PC-9 (cell line): Measurements from ENCODE around the gene CACNA2D1. TPM values are rescaled to one million over a fixed set of nuclear protein-coding genes. Genes with fewer than 3 reads are reported as not detected.

Experiments
- BruUV-seq: library from RNA; stranded (reverse); fragments of 400-500 nt; replicated peaks from 2 replicates; lab custom pipeline; 2021; lab: Mats Ljungman, UMichigan
- CTCF ChIA-PET: fragments of 300-600 bp; sonication (Branson Sonifier 250); formaldehyde crosslinking; loops from one replicate; lab custom pipeline; 2022; ENCODE audit warnings: antibody characterized with exemption; lab: Charles Lee
- POLR2A ChIA-PET: fragments of 300-600 bp; sonication (Branson Sonifier 250); formaldehyde crosslinking; loops from one replicate; lab custom pipeline; 2022; ENCODE audit warnings: antibody characterized with exemption; ENCODE audit not compliant: unreplicated experiment; lab: Charles Lee
- DNase-seq, 2 experiments: peaks; one replicate each; pipeline versions ENCODE4 v3.0.0 to v3.0.0-alpha.2; 2015 to 2022; ENCODE audit warnings: mixed read lengths in 1 of 2
- H2AFZ ChIP-seq: fragments of 200-600 bp; sonication (generic); 2 replicates; pipeline ENCODE4 v1.8.1; 2017; ENCODE audit warnings: antibody characterized with exemption
- H3F3A ChIP-seq: fragments of 200-600 bp; sonication (generic); 2 replicates; pipeline ENCODE4 v1.8.1; 2017; ENCODE audit warnings: antibody characterized with exemption, mild to moderate bottlenecking, low read depth; ENCODE audit not compliant: insufficient read depth
- H3K27ac ChIP-seq: fragments of 200-600 bp; sonication (generic); 2 replicates; pipeline ENCODE4 v1.6.1; 2016; ENCODE audit warnings: mixed run types
- H3K27me3 ChIP-seq: fragments of 200-600 bp; sonication (generic); 2 replicates; pipeline ENCODE4 v1.6.1; 2016; ENCODE audit warnings: low read depth, mixed run types; ENCODE audit not compliant: insufficient read depth
- H3K36me3 ChIP-seq: fragments of 200-600 bp; sonication (generic); 2 replicates; pipeline ENCODE4 v1.6.1; 2016; ENCODE audit warnings: low read depth, mixed run types
- H3K4me1 ChIP-seq: fragments of 200-600 bp; sonication (generic); replicated peaks from 2 replicates; pipeline ENCODE4 v1.6.1; 2016; ENCODE audit warnings: mixed run types; ENCODE audit not compliant: insufficient read depth
- H3K4me2 ChIP-seq: fragments of 200-600 bp; sonication (generic); 2 replicates; pipeline ENCODE4 v1.6.1; 2017; ENCODE audit warnings: mixed run types
- H3K4me3 ChIP-seq: fragments of 200-600 bp; sonication (generic); 2 replicates; pipeline ENCODE4 v1.6.1; 2016; ENCODE audit warnings: mixed run types
- H3K79me2 ChIP-seq: fragments of 200-600 bp; sonication (generic); 2 replicates; pipeline ENCODE4 v1.6.1; 2017; ENCODE audit warnings: low read depth, mixed run types
- H3K9me2 ChIP-seq: fragments of 200-600 bp; sonication (generic); 2 replicates; pipeline ENCODE4 v1.8.1; 2017; ENCODE audit warnings: mild to moderate bottlenecking; ENCODE audit not compliant: insufficient read depth
- H3K9me3 ChIP-seq: fragments of 200-600 bp; sonication (generic); 2 replicates; pipeline ENCODE4 v1.8.1; 2016; ENCODE audit warnings: low read depth; ENCODE audit not compliant: insufficient read depth
- H4K20me1 ChIP-seq: fragments of 200-600 bp; sonication (generic); 2 replicates; pipeline ENCODE4 v1.8.1; 2017; ENCODE audit not compliant: insufficient read depth
- EZH2 ChIP-seq: fragments of 200-600 bp; sonication (generic); IDR thresholded peaks from 2 replicates; pipeline ENCODE4 v1.8.0; 2017; ENCODE audit warnings: antibody characterized with exemption, low read depth
- intact Hi-C: fragments of 100-400 bp; cut with micrococcal nuclease; formaldehyde crosslinking; loops from one replicate; pipeline ENCODE4 v1.10.0; 2022; ENCODE audit not compliant: unreplicated experiment
- total RNA-seq: library from RNA; stranded (reverse); gene quantifications from 2 replicates; pipeline ENCODE4 v1.2.3, GENCODE V29; 2021
- TF ChIP-seq, protein P1 (sequence below): fragments of 200-600 bp; sonication (generic); conservative IDR thresholded peaks from 2 replicates; pipeline ENCODE4 v1.6.1; 2017; ENCODE audit warnings: mixed run types, antibody characterized with exemption, mild to moderate bottlenecking, moderate library complexity

CACNA2D1 gene
- total RNA-seq, 1 experiment from 2014 or later: 3.2 TPM

DNA sequence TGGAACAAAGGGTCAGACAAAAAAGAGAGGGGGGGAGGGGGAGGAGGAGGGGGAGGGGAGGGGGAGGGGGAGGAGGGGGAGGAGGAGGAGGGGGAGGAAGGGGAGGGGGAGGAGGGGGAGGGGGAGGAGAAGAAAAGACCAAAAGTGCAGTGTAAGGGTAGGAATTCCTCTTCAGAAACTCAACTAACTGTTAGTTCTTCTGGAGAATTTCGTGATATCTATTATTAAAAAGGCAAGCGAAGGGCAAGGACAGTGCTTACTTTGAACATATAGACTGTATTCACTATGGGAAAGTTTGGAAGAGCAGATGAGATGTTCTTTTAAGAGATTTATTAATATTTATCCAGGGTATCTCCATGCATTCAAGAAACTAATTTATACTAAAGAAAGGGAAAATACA lies 258.1 kb downstream of the CACNA2D1 start:
- H3K4me1 ChIP-seq: no peaks in the 10 kb centered on the region

DNA sequence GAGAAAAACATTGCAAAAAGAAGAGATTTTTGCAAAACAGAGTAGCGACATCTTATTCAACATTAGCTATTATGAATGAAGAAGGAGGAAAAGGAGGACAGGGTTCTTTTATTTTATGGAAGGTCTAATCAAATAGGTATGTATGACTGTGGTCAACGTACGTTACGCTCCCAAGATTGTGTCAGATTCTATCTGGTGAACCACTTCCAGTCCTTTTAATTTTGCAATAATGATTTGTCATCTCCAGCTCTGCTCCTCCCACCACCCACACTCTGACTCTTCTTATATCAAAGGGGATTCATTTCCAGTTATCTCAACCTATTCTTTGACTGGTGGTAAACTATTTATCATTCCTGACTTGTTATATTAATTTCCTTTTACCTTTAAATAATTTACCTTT lies 259.9 kb downstream of the CACNA2D1 start:
- no peak overlapping the region for H3K4me3 ChIP-seq
- no peaks in the 10 kb centered on the region for H4K20me1 ChIP-seq
- no peaks in the 10 kb centered on the region for H3K4me1 ChIP-seq
- H3F3A ChIP-seq: no peaks in the 10 kb centered on the region
- H3K79me2 ChIP-seq: no peaks in the 10 kb centered on the region
- H3K27ac ChIP-seq: no peak overlapping the region
- intact Hi-C loops: no loop called here
- H3K9me3 ChIP-seq: no peaks in the 10 kb centered on the region
- H3K9me2 ChIP-seq: peaks cover 5% of the 10 kb centered on the region; the same call in 1 of the 2 replicates
- no peak for DNase-seq
- POLR2A ChIA-PET: no interaction called here
- H3K4me2 ChIP-seq: no peak overlapping the region
- CTCF ChIA-PET: no interaction called here
- no peaks in the 10 kb centered on the region for H3K36me3 ChIP-seq
- no peaks in the 10 kb centered on the region for H3K27me3 ChIP-seq
- TF ChIP-seq EZH2: no peak
- no peak overlapping the region for H2AFZ ChIP-seq
- no TSS peak for BruUV-seq

More for the DNA sequence above, 258.1 kb downstream of the CACNA2D1 start:
- no peak for TF ChIP-seq EZH2
- TF ChIP-seq, protein P1, sequence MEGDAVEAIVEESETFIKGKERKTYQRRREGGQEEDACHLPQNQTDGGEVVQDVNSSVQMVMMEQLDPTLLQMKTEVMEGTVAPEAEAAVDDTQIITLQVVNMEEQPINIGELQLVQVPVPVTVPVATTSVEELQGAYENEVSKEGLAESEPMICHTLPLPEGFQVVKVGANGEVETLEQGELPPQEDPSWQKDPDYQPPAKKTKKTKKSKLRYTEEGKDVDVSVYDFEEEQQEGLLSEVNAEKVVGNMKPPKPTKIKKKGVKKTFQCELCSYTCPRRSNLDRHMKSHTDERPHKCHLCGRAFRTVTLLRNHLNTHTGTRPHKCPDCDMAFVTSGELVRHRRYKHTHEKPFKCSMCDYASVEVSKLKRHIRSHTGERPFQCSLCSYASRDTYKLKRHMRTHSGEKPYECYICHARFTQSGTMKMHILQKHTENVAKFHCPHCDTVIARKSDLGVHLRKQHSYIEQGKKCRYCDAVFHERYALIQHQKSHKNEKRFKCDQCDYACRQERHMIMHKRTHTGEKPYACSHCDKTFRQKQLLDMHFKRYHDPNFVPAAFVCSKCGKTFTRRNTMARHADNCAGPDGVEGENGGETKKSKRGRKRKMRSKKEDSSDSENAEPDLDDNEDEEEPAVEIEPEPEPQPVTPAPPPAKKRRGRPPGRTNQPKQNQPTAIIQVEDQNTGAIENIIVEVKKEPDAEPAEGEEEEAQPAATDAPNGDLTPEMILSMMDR: no peak
- CTCF ChIA-PET: no interaction called here
- Histone ChIP-seq H3F3A (no peaks in the 10 kb centered on the region), H3K4me3 (no peak overlapping the region), H2AFZ (no peak overlapping the region), H3K27me3 (no peaks in the 10 kb centered on the region), H3K36me3 (no peaks in the 10 kb centered on the region), H3K9me3 (no peaks in the 10 kb centered on the region), H3K9me2 (no peaks in the 10 kb centered on the region), H4K20me1 (no peaks in the 10 kb centered on the region), H3K4me2 (no peak overlapping the region), H3K27ac (no peak overlapping the region), H3K79me2 (no peaks in the 10 kb centered on the region)
- BruUV-seq: no TSS peak
- intact Hi-C loops: no loop called here
- DNase-seq: no peak
- POLR2A ChIA-PET: no interaction called here

DNA sequence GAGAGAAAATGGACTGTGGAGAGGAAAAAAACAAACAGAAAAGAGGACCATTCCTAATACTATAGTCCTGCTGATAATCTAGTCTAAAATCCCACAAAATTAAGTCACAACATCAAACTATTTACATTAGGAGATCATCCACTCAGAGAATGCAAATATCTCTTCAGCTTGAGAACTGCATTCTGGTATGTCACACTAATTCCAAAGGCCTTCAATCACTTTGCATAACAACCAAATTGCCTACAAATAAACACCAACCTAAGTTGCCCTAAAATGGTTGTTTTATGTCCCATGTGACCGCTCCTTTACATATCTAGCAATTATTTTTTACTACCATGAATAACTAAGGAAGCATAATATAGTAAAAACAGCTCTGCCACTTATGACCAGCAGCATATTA lies 264.3 kb downstream of the CACNA2D1 start:
- H3K9me2 ChIP-seq: peaks cover 5% of the 10 kb centered on the region; the same call in 1 of the 2 replicates
- intact Hi-C loops: no loop called here
- CTCF ChIA-PET: no interaction called here
- no peaks in the 10 kb centered on the region for H3F3A ChIP-seq
- no peak overlapping the region for H3K4me3 ChIP-seq
- no peak overlapping the region for H3K27ac ChIP-seq
- no peak for DNase-seq
- no peaks in the 10 kb centered on the region for H3K27me3 ChIP-seq
- no peak overlapping the region for H2AFZ ChIP-seq
- H3K9me3 ChIP-seq: no peaks in the 10 kb centered on the region
- BruUV-seq: no TSS peak
- H3K79me2 ChIP-seq: no peaks in the 10 kb centered on the region
- TF ChIP-seq, protein P1: no peak
- TF ChIP-seq EZH2: no peak
- no peaks in the 10 kb centered on the region for H3K4me1 ChIP-seq
- H3K36me3 ChIP-seq: no peaks in the 10 kb centered on the region
- POLR2A ChIA-PET: no interaction called here
- H4K20me1 ChIP-seq: no peaks in the 10 kb centered on the region
- H3K4me2 ChIP-seq: no peak overlapping the region

DNA sequence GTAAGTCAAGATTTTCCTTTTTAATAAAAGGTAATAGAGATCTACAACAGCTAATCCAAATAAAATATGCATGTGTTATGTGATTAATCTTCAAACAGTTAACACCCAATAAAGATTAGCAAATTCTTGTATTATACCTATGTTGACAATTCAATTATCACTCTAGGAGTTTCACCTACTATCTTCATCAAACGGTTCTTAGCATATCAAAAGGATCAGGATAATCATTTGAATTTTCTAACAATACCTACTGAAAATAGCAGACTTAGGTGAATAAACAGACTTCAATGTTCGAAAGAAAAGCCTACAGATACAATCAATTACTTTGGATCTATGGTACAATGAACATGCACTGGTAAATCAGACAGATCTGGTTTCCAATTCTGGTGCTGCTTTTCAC lies 268.3 kb downstream of the CACNA2D1 start:
- Histone ChIP-seq H3K4me2 (no peak overlapping the region), H3K27me3 (no peaks in the 10 kb centered on the region), H4K20me1 (no peaks in the 10 kb centered on the region), H2AFZ (no peak overlapping the region), H3K9me3 (no peaks in the 10 kb centered on the region), H3K36me3 (no peaks in the 10 kb centered on the region), H3F3A (no peaks in the 10 kb centered on the region), H3K4me1 (no peaks in the 10 kb centered on the region), H3K4me3 (no peak overlapping the region), H3K27ac (no peak overlapping the region), H3K9me2 (peaks cover 5% of the 10 kb centered on the region; the same call in 1 of the 2 replicates), H3K79me2 (no peaks in the 10 kb centered on the region)
- DNase-seq: no peak
- BruUV-seq: no TSS peak
- TF ChIP-seq, protein P1: no peak
- no peak for TF ChIP-seq EZH2
- POLR2A ChIA-PET: no interaction called here
- intact Hi-C loops: no loop called here
- CTCF ChIA-PET: no interaction called here
